ENCODE data around the gene KCNAB3.

GRCh38 chr17:7882068-7882467, 47.6 kb downstream of the KCNAB3 start:
- no peak for TF ChIP-seq CTCF (IDR thresholded peaks at IDR 0.05; ENCODE audit: poor library complexity, severe bottlenecking)
- no peak for TF ChIP-seq EZH2 (IDR thresholded peaks at IDR 0.05; ENCODE audit: borderline replicate concordance, insufficient read depth, low read length, poor library complexity, severe bottlenecking)
- TF ChIP-seq REST (IDR thresholded peaks at IDR 0.05; ENCODE audit: borderline replicate concordance): no peak
